Superior temporal gyrus (tissue), 1 donor: Measurements from ENCODE around the gene SNF8.

Source experiments
- DNase-seq: peaks from one replicate; pipeline ENCODE4 v3.0.0-alpha.2; 2016; ENCODE audit errors: extremely low spot score

The SNF8 gene

GRCh38 chr17:48890086-48890485, 54.6 kb downstream of the SNF8 start:
- no peak for DNase-seq

GRCh38 chr17:48883171-48883570, 61.5 kb downstream of the SNF8 start:
- no peak for DNase-seq

- no peak for DNase-seq
Measured at GRCh38 chr17:48882272-48882671, 62.4 kb downstream of the SNF8 start.
